Esophagus muscularis mucosa (tissue), 4 donors: ENCODE data around the gene FMN1. TPM values are rescaled to one million over a fixed set of nuclear protein-coding genes. Genes with fewer than 3 reads are reported as not detected.
"Not testable (repeated sequence)": the region's sequence is repeated elsewhere in the genome, so short reads cannot be mapped to it uniquely, and the experiment has no call there.

Experiments
- DNase-seq: peaks from one replicate; pipeline ENCODE4 v3.0.0-alpha.2; 2017; ENCODE audit errors: extremely low spot score
- H3K27ac ChIP-seq, 4 donors: fragments of 200-600 bp; sonication (generic); replicated peaks in 1 of 4; 1 replicate in 3 of 4; 2 replicates in 1 of 4; pipeline ENCODE4 v1.5.1; 2016 to 2019; ENCODE audit warnings: mild to moderate bottlenecking in 1 of 4
- H3K27me3 ChIP-seq, 4 donors: fragments of 200-600 bp; sonication (generic); one replicate each; pipeline versions ENCODE4 v1.5.1 to v1.6.0; 2016 to 2019
- H3K36me3 ChIP-seq, 4 donors: fragments of 200-600 bp; sonication (generic); one replicate each; pipeline ENCODE4 v1.5.1; 2016 to 2019
- H3K4me1 ChIP-seq, 4 donors: fragments of 200-600 bp; sonication (generic); one replicate each; pipeline ENCODE4 v1.5.1; 2016 to 2019
- H3K4me3 ChIP-seq, 4 donors: fragments of 200-600 bp; sonication (generic); 1 replicate in 2 of 4; 2 replicates in 2 of 4; pipeline ENCODE4 v1.5.1; 2016 to 2019; ENCODE audit warnings: mild to moderate bottlenecking in 4 of 4, moderate library complexity in 1 of 4
- H3K9me3 ChIP-seq, 4 donors: fragments of 200-600 bp; sonication (generic); 1 replicate in 3 of 4; 2 replicates in 1 of 4; pipeline ENCODE4 v1.5.1; 2016 to 2019
- CTCF ChIP-seq, 3 experiments: fragments of 200-600 bp in 2 of 3; fragments of 450-650 bp in 1 of 3; sonication (generic) in 2 of 3; IDR thresholded peaks; one replicate each; pipeline ENCODE4 v1.5.1; 2017 to 2019; ENCODE audit warnings: antibody characterized with exemption in 3 of 3, mild to moderate bottlenecking in 2 of 3, moderate library complexity in 1 of 3
- EP300 ChIP-seq: sonication (generic); formaldehyde crosslinking; IDR thresholded peaks from one replicate; pipeline ENCODE4 v1.6.1; 2017; ENCODE audit warnings: antibody characterized with exemption
- POLR2A ChIP-seq: fragments of 450-650 bp; IDR thresholded peaks from one replicate; pipeline ENCODE4 v1.6.1; 2017; ENCODE audit warnings: antibody characterized with exemption, moderate library complexity, mild to moderate bottlenecking, low read depth
- POLR2AphosphoS5 ChIP-seq, 2 donors: sonication (generic); formaldehyde crosslinking; IDR thresholded peaks; one replicate each; pipeline ENCODE4 v1.6.1; 2017; ENCODE audit warnings: antibody characterized with exemption in 2 of 2
- WGBS: methylation state at CpG from one replicate; pipeline ENCODE4 v1.1.5; 2018; 5-methylcytosine and 5-hydroxymethylcytosine counted together
- intact Hi-C: fragments of 100-400 bp; cut with DNase I; formaldehyde crosslinking; loops from one replicate; pipeline ENCODE4 v1.15.1; 2023
- total RNA-seq, 4 donors: library from RNA; depleted of rRNA; stranded (reverse); fragments of >200 nt; gene quantifications; one replicate each; pipeline versions ENCODE4 v1.1.0 to v1.2.1, GENCODE V29; 2016

Gene FMN1
- total RNA-seq, 4 donors from 2014 or later: 4.8 to 12.5 (median 8.6) TPM

DNA sequence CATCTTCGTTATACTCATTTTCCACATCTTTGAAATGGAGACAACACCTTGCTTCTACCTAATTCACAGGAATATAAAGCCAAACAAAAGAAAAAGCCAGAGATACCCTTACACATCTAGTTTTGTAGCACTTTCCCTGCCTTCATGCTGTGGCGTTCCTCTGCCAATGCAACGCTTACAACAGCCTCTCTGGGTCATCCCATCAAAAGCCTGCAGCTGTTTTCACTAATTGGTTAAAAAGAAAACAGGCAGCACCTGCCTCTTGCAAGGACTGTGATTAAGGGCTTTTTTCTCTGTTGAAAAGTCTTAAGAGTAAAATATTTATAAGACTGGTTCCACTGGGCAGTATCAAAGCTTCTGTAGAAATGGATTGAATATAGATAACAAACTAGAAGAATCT, 120.3 kb downstream of the FMN1 start:
- H3K36me3 ChIP-seq: no peaks in the 10 kb centered on the region
- no peak for DNase-seq
- H3K4me3 ChIP-seq: no peak overlapping the region
- no peaks in the 10 kb centered on the region for H3K27me3 ChIP-seq
- intact Hi-C loops: no loop called here
- WGBS: 93% methylated on average over 3 of the region's 3 CpGs
- no peak for TF ChIP-seq CTCF (IDR thresholded peaks at IDR 0.05)
- no peak for TF ChIP-seq POLR2A
- no peak for TF ChIP-seq POLR2AphosphoS5 (IDR thresholded peaks at IDR 0.05)
- H3K4me1 ChIP-seq: peaks cover 0 to under 1% (median 0%) of the 10 kb centered on the region in 4 donors
- H3K27ac ChIP-seq: no peak overlapping the region
- no peaks in the 10 kb centered on the region for H3K9me3 ChIP-seq

GRCh38 chr15:33071451-33071850, 123.1 kb downstream of the FMN1 start:
- Histone ChIP-seq H3K36me3 (no peaks in the 10 kb centered on the region), H3K9me3 (no peaks in the 10 kb centered on the region), H3K27me3 (no peaks in the 10 kb centered on the region), H3K4me3 (no peak overlapping the region), H3K4me1 (peaks cover 0 to 8% (median 5%) of the 10 kb centered on the region in 4 donors), H3K27ac (no peak overlapping the region)
- intact Hi-C loops: no loop called here
- DNase-seq: no peak
- no peak for TF ChIP-seq CTCF (IDR thresholded peaks at IDR 0.05)
- no peak for TF ChIP-seq POLR2AphosphoS5 (IDR thresholded peaks at IDR 0.05)
- TF ChIP-seq EP300: no peak
- no peak for TF ChIP-seq POLR2A
- WGBS: 67% methylated on average over 3 of the region's 3 CpGs

- H3K4me1 ChIP-seq, H3K9me3 ChIP-seq, H3K27ac ChIP-seq, DNase-seq, H3K27me3 ChIP-seq, intact Hi-C loops, H3K4me3 ChIP-seq, H3K36me3 ChIP-seq: not testable (repeated sequence)
- 92% methylated on average over 16 of the region's 16 CpGs for WGBS
Observed at GRCh38 chr15:33069903-33070302, 124.6 kb downstream of the FMN1 start.

GRCh38 chr15:33069161-33069560, 125.4 kb downstream of the FMN1 start:
- H3K36me3 ChIP-seq: no peaks in the 10 kb centered on the region
- intact Hi-C loops: no loop called here
- H3K27ac ChIP-seq: no peak overlapping the region
- TF ChIP-seq CTCF (IDR thresholded peaks at IDR 0.05) (no peak), EP300 (no peak), POLR2AphosphoS5 (IDR thresholded peaks at IDR 0.05) (no peak), POLR2A (no peak)
- no peak for DNase-seq
- H3K9me3 ChIP-seq: no peaks in the 10 kb centered on the region
- H3K4me3 ChIP-seq: no peak overlapping the region
- peaks cover 0 to 8% (median 5%) of the 10 kb centered on the region in 4 donors for H3K4me1 ChIP-seq
- H3K27me3 ChIP-seq: no peaks in the 10 kb centered on the region

DNA sequence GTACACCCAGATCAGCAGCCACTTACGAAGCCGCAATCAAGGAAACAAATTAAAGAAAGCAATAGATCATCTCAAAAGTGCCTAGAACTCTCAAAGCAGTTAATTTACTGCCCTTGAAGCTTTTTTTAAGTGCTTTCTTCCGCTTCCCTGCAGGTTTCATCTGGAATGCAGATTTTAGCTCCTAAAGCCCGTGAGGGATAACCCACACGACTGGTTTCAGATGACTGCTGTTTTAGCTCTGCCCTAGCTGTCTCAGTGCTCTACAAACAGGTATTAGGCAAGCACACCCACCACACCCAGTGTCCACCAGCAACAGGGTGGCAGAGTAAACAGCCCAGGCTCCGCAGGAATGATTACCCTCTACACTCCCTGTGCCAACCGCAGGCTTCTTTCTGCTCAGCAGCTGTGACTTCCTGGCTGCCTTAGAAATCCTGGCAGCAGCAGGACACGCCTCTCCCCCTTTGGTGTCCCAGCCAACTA, 126.0 kb downstream of the FMN1 start:
- Histone ChIP-seq H3K36me3 (no peaks in the 10 kb centered on the region), H3K27ac (no peak overlapping the region), H3K27me3 (no peaks in the 10 kb centered on the region), H3K4me3 (no peak overlapping the region), H3K4me1 (peaks cover 0 to 8% (median 5%) of the 10 kb centered on the region in 4 donors), H3K9me3 (no peaks in the 10 kb centered on the region)
- no peak for TF ChIP-seq CTCF (IDR thresholded peaks at IDR 0.05)
- no peak for TF ChIP-seq EP300
- no peak for TF ChIP-seq POLR2A
- no peak for DNase-seq
- WGBS: 56% methylated on average over 6 of the region's 8 CpGs
- intact Hi-C loops: no loop called here
